ENCODE data around the gene STXBP5L.

GRCh38 chr3:121165397-121165837, 257.4 kb downstream of the STXBP5L start:
- TF ChIP-seq CTCF (conservative IDR thresholded peaks at IDR 0.05; ENCODE audit: low read length) (no peak), EZH2phosphoT487 (IDR thresholded peaks at IDR 0.05; ENCODE audit: borderline replicate concordance, low read depth, low read length) (no peak)

Measured in OCI-LY7 (cell line).